Activated B cell treated with CpG ODN at 0.5 μM for 24 hours (primary cell): Measurements from ENCODE around the gene IFNG-AS1. TPM values are rescaled to one million over a fixed set of nuclear protein-coding genes. Genes with fewer than 3 reads are reported as not detected.

ENCODE experiments used
- ATAC-seq: fragments of 200-7000 bp; cut with Tn5 transposase; one replicate; pipeline ENCODE4 v1.10.0; 2021; ENCODE audit warnings: low read depth, mild to moderate bottlenecking, moderate library complexity
- CTCF ChIA-PET: fragments of 350-600 bp; sonication (Branson Sonifier 250); formaldehyde crosslinking; loops from one replicate; lab custom pipeline; 2021; ENCODE audit warnings: antibody characterized with exemption; lab: Charles Lee
- POLR2A ChIA-PET: fragments of 350-600 bp; sonication (Branson Sonifier 250); formaldehyde crosslinking; loops from one replicate; lab custom pipeline; 2021; ENCODE audit warnings: antibody characterized with exemption; lab: Charles Lee
- DNase-seq: peaks from one replicate; pipeline ENCODE4 v3.0.0; 2022
- H3K27ac Mint-ChIP-seq: one replicate; pipeline ENCODE4 v1.8.0; 2020; ENCODE audit warnings: mixed read lengths
- H3K27me3 Mint-ChIP-seq: one replicate; pipeline ENCODE4 v1.8.0; 2021; ENCODE audit warnings: mixed read lengths
- H3K36me3 Mint-ChIP-seq: one replicate; pipeline ENCODE4 v1.8.0; 2021; ENCODE audit warnings: low read depth, mixed read lengths
- H3K4me1 Mint-ChIP-seq: one replicate; pipeline ENCODE4 v1.8.0; 2021; ENCODE audit warnings: mixed read lengths
- H3K4me3 Mint-ChIP-seq: one replicate; pipeline ENCODE4 v1.8.0; 2020; ENCODE audit warnings: mild to moderate bottlenecking, mixed read lengths
- H3K9me3 Mint-ChIP-seq: one replicate; pipeline ENCODE4 v1.8.0; 2020; ENCODE audit warnings: mixed read lengths
- CTCF ChIP-seq: fragments of 200-600 bp; IDR thresholded peaks from one replicate; pipeline ENCODE4 v1.8.0; 2022; ENCODE audit warnings: antibody characterized with exemption, mild to moderate bottlenecking
- intact Hi-C: fragments of 100-400 bp; cut with micrococcal nuclease; formaldehyde crosslinking; loops from one replicate; pipeline ENCODE4 v1.15.1; 2024
- total RNA-seq: library from RNA; stranded (reverse); gene quantifications from 2 replicates; pipeline ENCODE4 v1.2.3, GENCODE V29; 2022

The IFNG-AS1 gene
- total RNA-seq, 1 donor from 2014 or later: 3.2 TPM

GRCh38 chr12:68042212-68042699, 53.0 kb downstream of the IFNG-AS1 start:
- H3K4me3 Mint-ChIP-seq: peak overlapping the region; percentile 24
- ATAC-seq (peak; percentile 88), DNase-seq (no peak)
- POLR2A ChIA-PET: no interaction called here
- peaks cover 2% of the 10 kb centered on the region for H3K27me3 Mint-ChIP-seq
- TF ChIP-seq CTCF: no peak
- intact Hi-C loops: loop anchor here (1.0 to 5.0 kb wide), 2 partner anchors 41 to 390 kb away; no protein-coding TSS in a partner anchor
- H3K4me1 Mint-ChIP-seq: peaks cover 19% of the 10 kb centered on the region
- no peaks in the 10 kb centered on the region for H3K9me3 Mint-ChIP-seq
- CTCF ChIA-PET: interaction anchor here (0.6 to 1.1 kb wide), 3 partner anchors 51 to 686 kb away, joined by 3 to 5 read pairs (median 3); no protein-coding TSS in a partner anchor
- peak overlapping the region; percentile 68 for H3K27ac Mint-ChIP-seq
- no peaks in the 10 kb centered on the region for H3K36me3 Mint-ChIP-seq

GRCh38 chr12:68043435-68043834, 54.2 kb downstream of the IFNG-AS1 start:
- no peaks in the 10 kb centered on the region for H3K36me3 Mint-ChIP-seq
- CTCF ChIA-PET: no interaction called here
- peaks cover 2% of the 10 kb centered on the region for H3K27me3 Mint-ChIP-seq
- no peaks in the 10 kb centered on the region for H3K9me3 Mint-ChIP-seq
- H3K4me1 Mint-ChIP-seq: peaks cover 19% of the 10 kb centered on the region
- POLR2A ChIA-PET: no interaction called here
- TF ChIP-seq CTCF: no peak
- no peak for ATAC-seq
- H3K27ac Mint-ChIP-seq: no peak overlapping the region
- no peak overlapping the region for H3K4me3 Mint-ChIP-seq
- DNase-seq: no peak
- intact Hi-C loops: loop anchor here (5.0 kb wide), 1 partner anchor 391 kb away; no protein-coding TSS in a partner anchor

- H3K4me1 Mint-ChIP-seq: no peaks in the 10 kb centered on the region
- peaks cover 2% of the 10 kb centered on the region for H3K27me3 Mint-ChIP-seq
- intact Hi-C loops: no loop called here
- no peak overlapping the region for H3K27ac Mint-ChIP-seq
- no peak overlapping the region for H3K4me3 Mint-ChIP-seq
- ChIA-PET CTCF (interaction anchor here (1.5 kb wide), 1 partner anchor 8 kb away, joined by 5 read pairs; no protein-coding TSS in a partner anchor), POLR2A (no interaction called here)
- no peaks in the 10 kb centered on the region for H3K36me3 Mint-ChIP-seq
- no peaks in the 10 kb centered on the region for H3K9me3 Mint-ChIP-seq
- no peak for DNase-seq
- TF ChIP-seq CTCF: no peak
- ATAC-seq: no peak
Measured at GRCh38 chr12:68048648-68049297, 59.5 kb downstream of the IFNG-AS1 start.

GRCh38 chr12:68056300-68056699, 67.1 kb downstream of the IFNG-AS1 start:
- Mint-ChIP-seq H3K27ac (peak overlapping the region; percentile 14), H3K9me3 (peaks cover 31% of the 10 kb centered on the region), H3K36me3 (peaks cover 28% of the 10 kb centered on the region), H3K27me3 (no peaks in the 10 kb centered on the region), H3K4me3 (peak overlapping the region; percentile 1), H3K4me1 (peaks cover 14% of the 10 kb centered on the region)
- intact Hi-C loops: no loop called here
- CTCF ChIA-PET: no interaction called here
- no peak for ATAC-seq
- no peak for DNase-seq
- POLR2A ChIA-PET: no interaction called here
- TF ChIP-seq CTCF: no peak

- H3K9me3 Mint-ChIP-seq: peaks cover 24% of the 10 kb centered on the region
- ChIA-PET POLR2A (no interaction called here), CTCF (no interaction called here)
- no peaks in the 10 kb centered on the region for H3K27me3 Mint-ChIP-seq
- ATAC-seq: no peak
- no peak overlapping the region for H3K27ac Mint-ChIP-seq
- H3K4me1 Mint-ChIP-seq: peaks cover 23% of the 10 kb centered on the region
- intact Hi-C loops: no loop called here
- no peak for DNase-seq
- H3K4me3 Mint-ChIP-seq: no peak overlapping the region
- TF ChIP-seq CTCF: no peak
- H3K36me3 Mint-ChIP-seq: peaks cover 20% of the 10 kb centered on the region
Measured at GRCh38 chr12:68063900-68064590, 74.8 kb downstream of the IFNG-AS1 start.
